ENCODE results near the gene KCNIP4.

Gene KCNIP4

DNA sequence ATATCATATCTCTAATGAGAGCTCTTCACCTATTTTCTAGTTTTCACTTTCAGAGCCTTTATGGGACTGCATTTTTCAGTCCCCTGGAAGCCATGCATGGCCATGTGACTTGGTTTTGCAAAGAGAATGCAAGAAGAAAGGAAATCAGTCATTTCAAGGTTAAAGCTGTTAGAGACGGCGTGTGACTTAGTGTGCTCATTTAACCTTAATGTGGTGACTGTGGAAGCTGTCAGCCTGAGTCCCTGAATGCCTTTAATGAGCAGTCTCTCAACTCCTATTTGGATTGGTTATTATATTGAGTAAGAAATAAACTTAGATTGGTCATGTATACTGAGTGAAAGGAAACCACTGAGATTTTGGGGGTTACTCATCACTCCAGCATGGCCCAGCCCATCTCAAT lies 212.7 kb downstream of the KCNIP4 start:
- Mint-ChIP-seq H3K27me3 (no peaks in the 10 kb centered on the region), H3K4me1 (ENCODE audit: low read depth) (no peaks in the 10 kb centered on the region), H3K4me3 (no peak overlapping the region), H3K36me3 (ENCODE audit: low read depth) (no peaks in the 10 kb centered on the region), H3K9me3 (no peaks in the 10 kb centered on the region), H3K27ac (no peak overlapping the region)

DNA sequence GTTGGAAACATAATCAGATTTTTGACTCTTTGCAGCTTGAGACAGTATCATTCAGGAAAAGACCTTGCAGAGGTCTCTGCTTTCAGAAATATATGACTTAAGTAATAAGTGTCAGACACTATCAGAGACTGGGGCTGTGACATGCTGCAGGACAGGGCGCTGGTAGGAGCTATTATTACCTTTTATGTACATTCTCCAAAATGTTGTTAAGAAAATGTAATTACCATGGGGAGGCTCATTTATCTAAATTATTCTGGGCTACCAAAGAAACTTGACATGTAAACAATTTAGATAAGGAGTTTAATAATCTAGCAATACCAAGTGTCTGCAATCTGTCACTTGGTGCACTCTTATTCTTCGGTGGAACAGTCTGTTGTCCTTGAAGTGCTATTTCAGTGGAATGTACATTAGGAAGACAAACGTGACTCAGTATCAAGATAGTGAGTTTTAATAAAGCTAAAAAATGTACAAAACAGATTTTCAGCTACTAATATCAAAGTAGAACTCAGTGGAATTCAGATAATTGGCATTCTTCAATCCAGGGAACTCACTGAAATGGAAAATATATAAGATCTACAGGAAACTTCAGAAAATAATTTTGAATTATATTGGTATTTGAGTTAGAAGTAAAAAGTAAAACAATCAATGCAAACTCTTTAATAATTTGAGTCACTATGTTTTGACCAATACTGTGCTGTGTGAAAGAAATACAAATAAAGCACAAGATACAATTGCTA lies 214.5 kb downstream of the KCNIP4 start:
- Mint-ChIP-seq H3K4me3 (no peak overlapping the region), H3K27ac (no peak overlapping the region), H3K9me3 (no peaks in the 10 kb centered on the region), H3K4me1 (ENCODE audit: low read depth) (no peaks in the 10 kb centered on the region), H3K27me3 (no peaks in the 10 kb centered on the region), H3K36me3 (ENCODE audit: low read depth) (no peaks in the 10 kb centered on the region)

DNA sequence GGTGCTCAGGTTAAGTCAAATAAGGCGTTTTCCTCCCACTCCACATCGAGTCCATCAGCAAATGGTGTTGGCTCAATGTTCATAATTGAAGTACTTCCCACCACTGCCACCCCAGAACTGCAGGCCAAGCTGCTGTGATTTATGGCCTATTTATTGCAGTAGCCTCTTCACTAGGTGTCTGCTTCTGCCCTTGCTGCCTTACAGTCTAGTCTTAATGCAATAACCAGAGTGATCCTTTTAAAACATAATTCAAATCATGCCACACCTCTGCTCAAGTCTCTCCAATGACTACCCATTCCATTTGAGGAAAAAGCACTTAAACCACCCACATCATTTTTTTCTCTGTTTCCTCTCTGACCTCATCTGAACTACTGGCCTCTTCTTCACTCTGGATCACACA lies 220.3 kb downstream of the KCNIP4 start:
- Mint-ChIP-seq H3K27ac (no peak overlapping the region), H3K9me3 (no peaks in the 10 kb centered on the region), H3K4me1 (ENCODE audit: low read depth) (no peaks in the 10 kb centered on the region), H3K36me3 (ENCODE audit: low read depth) (no peaks in the 10 kb centered on the region), H3K4me3 (no peak overlapping the region), H3K27me3 (no peaks in the 10 kb centered on the region)

GRCh38 chr4:21726255-21726815 lies 222.2 kb downstream of the KCNIP4 start:
- Mint-ChIP-seq H3K27ac (no peak overlapping the region), H3K36me3 (ENCODE audit: low read depth) (no peaks in the 10 kb centered on the region), H3K9me3 (no peaks in the 10 kb centered on the region), H3K27me3 (no peaks in the 10 kb centered on the region), H3K4me3 (no peak overlapping the region), H3K4me1 (ENCODE audit: low read depth) (no peaks in the 10 kb centered on the region)

DNA sequence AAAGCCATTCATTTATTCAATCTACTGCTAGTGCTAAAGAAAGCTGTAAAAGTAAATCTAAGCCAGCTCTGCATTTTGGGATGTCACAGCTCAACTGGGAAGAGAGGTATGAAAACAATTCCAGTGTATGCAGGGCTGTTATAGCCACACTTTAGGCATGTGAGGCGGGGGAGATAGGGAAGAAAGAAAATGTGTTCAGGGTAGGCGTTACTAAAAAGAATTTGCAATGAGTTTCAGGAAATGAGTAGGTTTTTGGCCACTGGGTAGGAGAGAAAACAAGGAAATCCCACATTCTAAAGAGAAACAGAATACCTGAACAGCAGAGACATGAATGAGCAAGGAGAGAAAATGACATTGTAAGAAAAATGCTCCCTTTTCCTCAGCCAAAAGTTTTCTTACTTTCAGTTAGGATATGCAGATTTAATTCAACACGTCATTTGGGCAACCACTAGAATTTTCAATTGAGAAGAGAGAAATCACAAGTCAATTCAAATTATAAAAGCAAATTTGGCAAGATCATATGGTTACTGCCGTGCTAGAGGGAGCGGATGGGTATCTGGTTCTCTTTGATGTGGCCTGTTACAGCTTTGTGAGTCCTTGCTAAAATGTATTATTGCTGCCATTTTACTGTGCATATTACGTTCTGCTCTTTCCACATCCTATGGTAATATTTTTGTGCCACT lies 226.3 kb downstream of the KCNIP4 start:
- no peak overlapping the region for H3K27ac Mint-ChIP-seq
- H3K9me3 Mint-ChIP-seq, result no peaks in the 10 kb centered on the region
- no peak overlapping the region for H3K4me3 Mint-ChIP-seq
- H3K27me3 Mint-ChIP-seq, result no peaks in the 10 kb centered on the region
- H3K36me3 Mint-ChIP-seq (ENCODE audit: low read depth), result no peaks in the 10 kb centered on the region
- no peaks in the 10 kb centered on the region for H3K4me1 Mint-ChIP-seq (ENCODE audit: low read depth)

DNA sequence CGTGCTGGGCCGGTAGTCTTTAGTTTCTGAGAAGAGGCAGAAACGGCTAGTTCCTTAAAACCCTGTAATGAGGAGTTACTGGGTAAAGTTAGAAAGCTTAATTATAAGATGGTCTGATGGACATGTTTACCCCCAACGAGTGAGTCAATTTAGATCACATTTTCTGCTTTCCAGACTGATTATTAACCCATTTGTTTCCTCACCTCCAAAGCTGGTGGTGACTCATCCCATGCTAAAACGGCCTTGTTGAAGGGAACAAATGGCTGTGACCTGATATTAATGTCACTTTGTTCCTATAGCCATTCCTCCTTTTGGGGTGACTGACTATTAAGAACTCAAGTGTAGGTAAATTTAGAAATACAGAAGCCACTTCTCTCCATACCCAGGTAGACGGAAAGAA lies 232.0 kb downstream of the KCNIP4 start:
- Mint-ChIP-seq H3K4me1 (ENCODE audit: low read depth) (no peaks in the 10 kb centered on the region), H3K27me3 (no peaks in the 10 kb centered on the region), H3K9me3 (no peaks in the 10 kb centered on the region), H3K36me3 (ENCODE audit: low read depth) (no peaks in the 10 kb centered on the region), H3K4me3 (no peak overlapping the region), H3K27ac (no peak overlapping the region)

DNA sequence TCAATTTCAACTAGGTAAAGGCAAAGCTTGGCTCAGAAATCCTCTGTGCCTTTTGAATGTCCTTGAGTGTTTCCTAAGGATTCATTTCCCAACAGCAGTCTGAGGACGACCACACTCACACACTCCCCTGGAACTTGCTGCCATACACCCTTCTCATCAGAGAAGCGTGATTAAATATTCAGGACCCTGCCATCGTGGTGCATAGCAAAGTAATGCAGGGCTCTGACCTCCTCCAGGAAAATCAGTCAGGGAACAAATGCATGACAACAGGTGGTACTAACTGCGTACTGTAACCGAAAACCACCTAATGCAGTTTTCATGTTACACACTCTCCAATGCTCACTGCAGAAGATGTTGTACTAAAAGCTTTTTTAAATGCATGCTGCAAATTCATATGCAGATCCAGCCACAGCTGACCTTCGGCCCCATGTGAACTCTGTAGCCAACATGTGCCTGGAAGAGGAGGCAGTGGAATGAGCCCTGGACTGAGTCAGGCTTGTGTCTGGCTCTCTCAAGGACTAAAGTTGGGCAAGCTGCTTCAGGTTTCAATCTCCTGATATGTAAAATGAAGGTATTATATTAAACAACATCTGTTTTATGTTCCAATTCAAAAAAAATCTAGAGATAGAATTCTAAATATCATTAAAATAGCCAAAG lies 238.3 kb downstream of the KCNIP4 start:
- no peak overlapping the region for H3K27ac Mint-ChIP-seq
- H3K9me3 Mint-ChIP-seq, result peaks cover 5% of the 10 kb centered on the region
- H3K27me3 Mint-ChIP-seq, result no peaks in the 10 kb centered on the region
- H3K4me3 Mint-ChIP-seq, result no peak overlapping the region
- no peaks in the 10 kb centered on the region for H3K4me1 Mint-ChIP-seq (ENCODE audit: low read depth)
- H3K36me3 Mint-ChIP-seq (ENCODE audit: low read depth), result no peaks in the 10 kb centered on the region

GRCh38 chr4:21709761-21710160 lies 238.8 kb downstream of the KCNIP4 start:
- peaks cover 5% of the 10 kb centered on the region for H3K9me3 Mint-ChIP-seq
- H3K4me3 Mint-ChIP-seq, result no peak overlapping the region
- no peaks in the 10 kb centered on the region for H3K27me3 Mint-ChIP-seq
- no peaks in the 10 kb centered on the region for H3K4me1 Mint-ChIP-seq (ENCODE audit: low read depth)
- no peak overlapping the region for H3K27ac Mint-ChIP-seq
- no peaks in the 10 kb centered on the region for H3K36me3 Mint-ChIP-seq (ENCODE audit: low read depth)

GRCh38 chr4:21709031-21709430 lies 239.5 kb downstream of the KCNIP4 start:
- peaks cover 5% of the 10 kb centered on the region for H3K9me3 Mint-ChIP-seq
- H3K27ac Mint-ChIP-seq, result no peak overlapping the region
- no peaks in the 10 kb centered on the region for H3K36me3 Mint-ChIP-seq (ENCODE audit: low read depth)
- no peaks in the 10 kb centered on the region for H3K4me1 Mint-ChIP-seq (ENCODE audit: low read depth)
- H3K27me3 Mint-ChIP-seq, result no peaks in the 10 kb centered on the region
- no peak overlapping the region for H3K4me3 Mint-ChIP-seq

- H3K27ac Mint-ChIP-seq, result no peak overlapping the region
- no peaks in the 10 kb centered on the region for H3K4me1 Mint-ChIP-seq (ENCODE audit: low read depth)
- peaks cover 7% of the 10 kb centered on the region for H3K27me3 Mint-ChIP-seq
- H3K9me3 Mint-ChIP-seq, result no peaks in the 10 kb centered on the region
- no peak overlapping the region for H3K4me3 Mint-ChIP-seq
- no peaks in the 10 kb centered on the region for H3K36me3 Mint-ChIP-seq (ENCODE audit: low read depth)
Observed at GRCh38 chr4:21699446-21699845, 249.1 kb downstream of the KCNIP4 start.

- Mint-ChIP-seq H3K27ac (no peak overlapping the region), H3K4me3 (no peak overlapping the region), H3K4me1 (ENCODE audit: low read depth) (no peaks in the 10 kb centered on the region), H3K9me3 (no peaks in the 10 kb centered on the region), H3K27me3 (peaks cover 4% of the 10 kb centered on the region), H3K36me3 (ENCODE audit: low read depth) (no peaks in the 10 kb centered on the region)
Observed at GRCh38 chr4:21697583-21697982, 251.0 kb downstream of the KCNIP4 start.

DNA sequence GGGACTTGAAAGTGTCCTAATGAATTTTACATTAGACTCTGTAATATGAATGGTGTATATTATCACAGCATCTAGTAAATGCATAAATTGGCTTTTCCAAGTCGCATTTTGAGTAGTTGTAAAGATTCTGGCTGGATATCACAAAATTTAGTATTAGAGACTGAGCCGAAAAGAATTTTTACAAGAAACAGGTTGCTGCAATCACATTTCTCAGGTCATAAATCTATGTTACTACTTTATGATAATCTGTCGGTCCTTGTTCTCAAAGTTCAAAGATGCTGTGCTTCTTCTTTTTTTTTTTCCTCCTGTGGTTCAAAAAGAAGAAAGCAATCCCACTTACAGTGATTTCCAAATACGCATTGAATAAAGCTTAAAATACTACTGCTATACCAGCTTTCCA lies 253.4 kb downstream of the KCNIP4 start:
- no peaks in the 10 kb centered on the region for H3K36me3 Mint-ChIP-seq (ENCODE audit: low read depth)
- no peaks in the 10 kb centered on the region for H3K4me1 Mint-ChIP-seq (ENCODE audit: low read depth)
- H3K9me3 Mint-ChIP-seq, result no peaks in the 10 kb centered on the region
- H3K4me3 Mint-ChIP-seq, result no peak overlapping the region
- no peak overlapping the region for H3K27ac Mint-ChIP-seq
- peaks cover 4% of the 10 kb centered on the region for H3K27me3 Mint-ChIP-seq

- Mint-ChIP-seq H3K27me3 (peaks cover 4% of the 10 kb centered on the region), H3K9me3 (no peaks in the 10 kb centered on the region), H3K4me1 (ENCODE audit: low read depth) (no peaks in the 10 kb centered on the region), H3K4me3 (no peak overlapping the region), H3K36me3 (ENCODE audit: low read depth) (no peaks in the 10 kb centered on the region), H3K27ac (no peak overlapping the region)
Observed at GRCh38 chr4:21692241-21692640, 256.3 kb downstream of the KCNIP4 start.

DNA sequence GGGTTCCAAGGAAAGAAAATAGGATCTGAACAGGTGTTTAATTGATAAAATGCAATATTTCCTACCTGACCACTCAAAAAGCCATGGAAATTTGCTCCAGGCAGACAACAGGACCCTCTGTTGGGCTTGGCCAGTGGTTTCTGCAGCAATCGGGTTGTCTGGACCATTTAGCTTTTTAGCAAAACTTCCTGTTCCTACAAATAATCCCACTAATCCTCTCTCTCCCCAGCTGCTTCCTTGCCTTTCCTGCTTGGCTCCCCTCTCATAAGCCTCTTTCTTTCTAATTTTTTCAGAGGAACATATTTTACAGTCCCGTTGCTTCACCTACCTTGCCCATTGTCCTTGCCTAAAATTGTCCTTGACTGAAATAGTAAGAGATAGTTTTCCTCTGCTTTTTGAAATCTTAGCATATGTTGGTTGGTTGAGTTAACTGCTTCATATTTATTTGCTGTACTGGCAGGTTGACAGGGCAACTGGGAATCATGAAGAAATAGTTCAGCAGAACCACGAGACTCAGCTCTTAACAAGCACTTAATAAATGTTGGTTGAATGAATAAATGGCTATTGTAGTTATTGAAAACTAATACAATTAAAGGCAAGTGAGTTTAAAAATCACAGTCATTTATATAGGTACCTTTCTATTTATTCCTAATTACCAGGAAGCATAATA lies 259.8 kb downstream of the KCNIP4 start:
- H3K4me3 Mint-ChIP-seq, result no peak overlapping the region
- no peaks in the 10 kb centered on the region for H3K4me1 Mint-ChIP-seq (ENCODE audit: low read depth)
- H3K27me3 Mint-ChIP-seq, result no peaks in the 10 kb centered on the region
- H3K27ac Mint-ChIP-seq, result no peak overlapping the region
- no peaks in the 10 kb centered on the region for H3K36me3 Mint-ChIP-seq (ENCODE audit: low read depth)
- H3K9me3 Mint-ChIP-seq, result peaks cover 3% of the 10 kb centered on the region

GRCh38 chr4:21685911-21686310 lies 262.7 kb downstream of the KCNIP4 start:
- peaks cover 10% of the 10 kb centered on the region for H3K9me3 Mint-ChIP-seq
- H3K4me1 Mint-ChIP-seq (ENCODE audit: low read depth), result no peaks in the 10 kb centered on the region
- no peak overlapping the region for H3K27ac Mint-ChIP-seq
- H3K27me3 Mint-ChIP-seq, result no peaks in the 10 kb centered on the region
- H3K4me3 Mint-ChIP-seq, result no peak overlapping the region
- H3K36me3 Mint-ChIP-seq (ENCODE audit: low read depth), result no peaks in the 10 kb centered on the region
